ENCODE results near the gene C5orf58.

- TF ChIP-seq POLR2AphosphoS5 (IDR thresholded peaks at IDR 0.05; ENCODE audit: borderline replicate concordance, low read depth, low read length) (no peak), EZH2 (IDR thresholded peaks at IDR 0.05) (no peak), FOXP2 (optimal IDR thresholded peaks at IDR 0.05; ENCODE audit: control extremely low read depth, extremely low read length, insufficient read depth) (no peak)
Observed at GRCh38 chr5:170216257-170216864, 16.4 kb upstream of the C5orf58 start.

Data from SK-N-MC (cell line).